MM.1S (cell line): ENCODE measurements around the gene ZNF248.

ENCODE experiments used
- DNase-seq: peaks from one replicate; pipeline ENCODE4 v3.0.0-alpha.2; 2015
- H2AFZ ChIP-seq: fragments of 300-600 bp; sonication (generic); 2 replicates; pipeline ENCODE4 v1.6.0; 2016; ENCODE audit warnings: antibody characterized with exemption, low read length
- H3F3A ChIP-seq: fragments of 300-600 bp; sonication (generic); 2 replicates; pipeline ENCODE4 v1.6.1; 2016; ENCODE audit warnings: mild to moderate bottlenecking, antibody characterized with exemption, low read length, moderate library complexity, mixed read lengths; ENCODE audit not compliant: insufficient read depth
- H3K27ac ChIP-seq: fragments of 300-600 bp; sonication (generic); 2 replicates; pipeline ENCODE4 v1.5.1; 2016; ENCODE audit warnings: mild to moderate bottlenecking, low read length
- H3K27me3 ChIP-seq: fragments of 300-600 bp; sonication (generic); replicated peaks from 2 replicates; pipeline ENCODE4 v1.6.0; 2016; ENCODE audit warnings: low read length; ENCODE audit not compliant: insufficient read depth
- H3K36me3 ChIP-seq: fragments of 300-600 bp; sonication (generic); replicated peaks from 2 replicates; pipeline ENCODE4 v1.6.1; 2016; ENCODE audit warnings: mild to moderate bottlenecking, low read length, mixed read lengths; ENCODE audit not compliant: insufficient read depth
- H3K4me1 ChIP-seq: fragments of 300-600 bp; sonication (generic); 2 replicates; pipeline ENCODE4 v1.6.1; 2016; ENCODE audit warnings: low read length, mixed read lengths
- H3K4me2 ChIP-seq: fragments of 300-600 bp; sonication (generic); 2 replicates; pipeline ENCODE4 v1.6.0; 2016; ENCODE audit warnings: low read depth, low read length
- H3K4me3 ChIP-seq: fragments of 300-600 bp; sonication (generic); 2 replicates; pipeline ENCODE4 v1.5.1; 2016; ENCODE audit warnings: low read length, mixed read lengths
- H3K79me2 ChIP-seq: fragments of 300-600 bp; sonication (generic); 2 replicates; pipeline ENCODE4 v1.6.1; 2016; ENCODE audit warnings: mixed run types, low read length, mixed read lengths
- H3K9ac ChIP-seq: fragments of 300-600 bp; sonication (generic); 2 replicates; pipeline ENCODE4 v1.6.1; 2016; ENCODE audit warnings: low read length, mixed read lengths
- H3K9me2 ChIP-seq: fragments of 300-600 bp; sonication (generic); replicated peaks from 2 replicates; pipeline ENCODE4 v1.6.1; 2016; ENCODE audit warnings: mild to moderate bottlenecking, low read length, mixed read lengths; ENCODE audit not compliant: insufficient read depth
- H3K9me3 ChIP-seq: fragments of 300-600 bp; sonication (generic); replicated peaks from 2 replicates; pipeline ENCODE4 v1.6.1; 2016; ENCODE audit warnings: mild to moderate bottlenecking, low read length, mixed read lengths; ENCODE audit not compliant: insufficient read depth
- H4K20me1 ChIP-seq: fragments of 300-600 bp; sonication (generic); 2 replicates; pipeline ENCODE4 v1.6.1; 2016; ENCODE audit warnings: mild to moderate bottlenecking, low read length, moderate library complexity, mixed read lengths; ENCODE audit not compliant: insufficient read depth
- EZH2 ChIP-seq: fragments of 300-600 bp; sonication (generic); optimal IDR thresholded peaks from 2 replicates; pipeline ENCODE3; 2017; ENCODE audit warnings: low read depth, mild to moderate bottlenecking, antibody characterized with exemption, low read length, mixed read lengths
- EZH2phosphoT487 ChIP-seq: fragments of 300-600 bp; sonication (generic); IDR thresholded peaks from 2 replicates; pipeline ENCODE4 v1.6.1; 2018; ENCODE audit warnings: antibody characterized with exemption, low read length
- TF ChIP-seq, protein P1 (sequence below): fragments of 300-600 bp; sonication (generic); IDR thresholded peaks from 2 replicates; pipeline ENCODE4 v1.5.1; 2016; ENCODE audit warnings: antibody characterized with exemption, low read length, mixed read lengths

Gene ZNF248

DNA sequence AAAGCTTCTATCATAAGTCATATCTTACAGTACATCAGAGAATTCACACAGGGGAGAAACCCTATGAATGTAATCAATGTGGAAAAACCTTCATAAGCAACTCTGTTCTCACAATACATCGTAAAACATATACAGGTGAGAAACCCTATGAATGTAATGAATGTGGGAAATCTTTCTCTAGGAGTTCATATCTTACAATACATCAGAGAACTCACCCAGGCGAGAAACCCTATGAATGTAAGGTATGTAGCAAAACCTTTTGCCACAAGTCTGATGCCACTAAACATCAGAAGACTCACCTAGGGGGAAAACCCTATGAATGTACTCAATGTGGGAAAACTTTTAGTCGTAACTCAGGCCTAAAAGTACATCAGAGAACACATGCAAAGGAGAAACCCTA, 38.3 kb upstream of the ZNF248 start:
- Histone ChIP-seq H3K27me3 (no peaks in the 10 kb centered on the region), H3K36me3 (no peaks in the 10 kb centered on the region), H3F3A (no peaks in the 10 kb centered on the region), H3K4me1 (no peaks in the 10 kb centered on the region), H3K9me2 (no peaks in the 10 kb centered on the region), H3K9me3 (no peaks in the 10 kb centered on the region), H3K9ac (no peak overlapping the region), H3K27ac (no peak overlapping the region), H2AFZ (no peak overlapping the region), H3K79me2 (no peaks in the 10 kb centered on the region), H3K4me3 (no peak overlapping the region), H4K20me1 (no peaks in the 10 kb centered on the region), H3K4me2 (no peak overlapping the region)
- no peak for DNase-seq
- TF ChIP-seq, protein P1, sequence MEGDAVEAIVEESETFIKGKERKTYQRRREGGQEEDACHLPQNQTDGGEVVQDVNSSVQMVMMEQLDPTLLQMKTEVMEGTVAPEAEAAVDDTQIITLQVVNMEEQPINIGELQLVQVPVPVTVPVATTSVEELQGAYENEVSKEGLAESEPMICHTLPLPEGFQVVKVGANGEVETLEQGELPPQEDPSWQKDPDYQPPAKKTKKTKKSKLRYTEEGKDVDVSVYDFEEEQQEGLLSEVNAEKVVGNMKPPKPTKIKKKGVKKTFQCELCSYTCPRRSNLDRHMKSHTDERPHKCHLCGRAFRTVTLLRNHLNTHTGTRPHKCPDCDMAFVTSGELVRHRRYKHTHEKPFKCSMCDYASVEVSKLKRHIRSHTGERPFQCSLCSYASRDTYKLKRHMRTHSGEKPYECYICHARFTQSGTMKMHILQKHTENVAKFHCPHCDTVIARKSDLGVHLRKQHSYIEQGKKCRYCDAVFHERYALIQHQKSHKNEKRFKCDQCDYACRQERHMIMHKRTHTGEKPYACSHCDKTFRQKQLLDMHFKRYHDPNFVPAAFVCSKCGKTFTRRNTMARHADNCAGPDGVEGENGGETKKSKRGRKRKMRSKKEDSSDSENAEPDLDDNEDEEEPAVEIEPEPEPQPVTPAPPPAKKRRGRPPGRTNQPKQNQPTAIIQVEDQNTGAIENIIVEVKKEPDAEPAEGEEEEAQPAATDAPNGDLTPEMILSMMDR, result no peak
- TF ChIP-seq EZH2, result no peak

DNA sequence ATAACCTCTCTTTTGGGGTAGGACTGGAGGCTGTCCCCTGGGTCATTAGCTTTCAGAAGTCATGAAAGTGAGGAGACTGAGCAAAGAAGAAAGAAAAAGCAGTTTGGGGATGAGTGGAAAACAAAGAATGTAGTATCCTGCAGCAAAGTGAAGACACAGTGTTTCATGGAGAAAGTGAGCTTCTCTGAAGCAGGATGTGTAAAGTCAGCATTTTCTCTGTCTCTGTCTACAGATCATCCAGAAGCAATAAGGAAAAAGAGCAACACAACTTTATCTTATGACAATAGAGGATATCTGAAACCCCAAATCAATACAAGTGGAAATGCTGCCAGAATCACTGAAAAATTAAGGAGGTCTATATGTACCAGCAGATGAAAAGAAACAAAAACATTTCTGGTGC, 28.4 kb upstream of the ZNF248 start:
- Histone ChIP-seq H3K27me3 (no peaks in the 10 kb centered on the region), H4K20me1 (no peaks in the 10 kb centered on the region), H3K4me2 (no peak overlapping the region), H3K9ac (no peak overlapping the region), H3K4me3 (no peak overlapping the region), H3K27ac (no peak overlapping the region), H3K36me3 (no peaks in the 10 kb centered on the region), H3K79me2 (no peaks in the 10 kb centered on the region), H3F3A (no peaks in the 10 kb centered on the region), H2AFZ (no peak overlapping the region), H3K4me1 (no peaks in the 10 kb centered on the region), H3K9me3 (no peaks in the 10 kb centered on the region), H3K9me2 (no peaks in the 10 kb centered on the region)
- DNase-seq, result no peak
- no peak for TF ChIP-seq EZH2phosphoT487
- TF ChIP-seq, protein P1, result no peak
- TF ChIP-seq EZH2, result no peak

- Histone ChIP-seq H3K36me3 (no peaks in the 10 kb centered on the region), H3K9me2 (no peaks in the 10 kb centered on the region), H3K9me3 (no peaks in the 10 kb centered on the region), H3F3A (no peaks in the 10 kb centered on the region), H4K20me1 (no peaks in the 10 kb centered on the region), H3K79me2 (no peaks in the 10 kb centered on the region), H3K4me3 (no peak overlapping the region), H3K27me3 (no peaks in the 10 kb centered on the region), H3K27ac (no peak overlapping the region), H2AFZ (no peak overlapping the region), H3K4me1 (no peaks in the 10 kb centered on the region), H3K9ac (no peak overlapping the region), H3K4me2 (no peak overlapping the region)
- TF ChIP-seq EZH2phosphoT487 (no peak), EZH2 (no peak)
- TF ChIP-seq, protein P1, result no peak
- no peak for DNase-seq
Measured at GRCh38 chr10:37872955-37873354, 15.5 kb upstream of the ZNF248 start.
